ENCODE data around the gene ANTXR1. TPM values are rescaled to one million over a fixed set of nuclear protein-coding genes. Genes with fewer than 3 reads are reported as not detected.
A peak's percentile ranks its signal among the peaks of the same experiment; 100 is the strongest.

ANTXR1 gene
- total and polyA plus RNA-seq, 9 of the 15 experiments (the other 6 are each of a cell fraction or from before 2014, with no cell fraction given) = 0.07 to 1.00 (median 0.54) TPM

DNA sequence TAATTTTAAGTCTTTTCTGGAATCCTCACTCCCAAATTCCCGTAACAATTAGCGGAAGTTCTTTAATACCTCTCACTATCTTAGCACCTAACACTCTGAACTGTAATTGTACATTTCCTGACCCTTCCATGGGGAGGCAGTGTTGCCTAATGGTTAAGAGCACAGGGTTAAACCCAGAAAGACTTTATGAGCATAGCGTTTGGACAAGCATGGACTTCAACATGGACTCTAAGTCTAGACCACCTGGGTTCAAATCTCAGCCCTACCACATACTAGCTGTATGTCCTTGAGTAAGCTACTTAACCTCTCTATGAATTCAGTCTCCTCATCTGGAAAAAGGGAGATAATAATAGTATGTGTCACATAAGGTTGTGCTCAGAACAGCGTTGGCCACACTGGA, 13.0 kb downstream of the ANTXR1 start (continued):
- TF ChIP-seq JUND (IDR thresholded peaks at IDR 0.05; ENCODE audit: borderline replicate concordance, low read depth, low read length) = no peak
- TF ChIP-seq JUND (tag; IDR thresholded peaks at IDR 0.05; ENCODE audit: borderline replicate concordance, low read depth, low read length) = no peak
- no peak for TF ChIP-seq CBX1 (IDR thresholded peaks at IDR 0.05; ENCODE audit: low read depth)
- TF ChIP-seq, protein P1, sequence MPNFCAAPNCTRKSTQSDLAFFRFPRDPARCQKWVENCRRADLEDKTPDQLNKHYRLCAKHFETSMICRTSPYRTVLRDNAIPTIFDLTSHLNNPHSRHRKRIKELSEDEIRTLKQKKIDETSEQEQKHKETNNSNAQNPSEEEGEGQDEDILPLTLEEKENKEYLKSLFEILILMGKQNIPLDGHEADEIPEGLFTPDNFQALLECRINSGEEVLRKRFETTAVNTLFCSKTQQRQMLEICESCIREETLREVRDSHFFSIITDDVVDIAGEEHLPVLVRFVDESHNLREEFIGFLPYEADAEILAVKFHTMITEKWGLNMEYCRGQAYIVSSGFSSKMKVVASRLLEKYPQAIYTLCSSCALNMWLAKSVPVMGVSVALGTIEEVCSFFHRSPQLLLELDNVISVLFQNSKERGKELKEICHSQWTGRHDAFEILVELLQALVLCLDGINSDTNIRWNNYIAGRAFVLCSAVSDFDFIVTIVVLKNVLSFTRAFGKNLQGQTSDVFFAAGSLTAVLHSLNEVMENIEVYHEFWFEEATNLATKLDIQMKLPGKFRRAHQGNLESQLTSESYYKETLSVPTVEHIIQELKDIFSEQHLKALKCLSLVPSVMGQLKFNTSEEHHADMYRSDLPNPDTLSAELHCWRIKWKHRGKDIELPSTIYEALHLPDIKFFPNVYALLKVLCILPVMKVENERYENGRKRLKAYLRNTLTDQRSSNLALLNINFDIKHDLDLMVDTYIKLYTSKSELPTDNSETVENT (CRISPR knock-in tag; IDR thresholded peaks at IDR 0.05) = no peak
- TF ChIP-seq RBM17 (IDR thresholded peaks at IDR 0.05; ENCODE audit: borderline replicate concordance, low read depth, low read length) = no peak
- TF ChIP-seq, protein P2, sequence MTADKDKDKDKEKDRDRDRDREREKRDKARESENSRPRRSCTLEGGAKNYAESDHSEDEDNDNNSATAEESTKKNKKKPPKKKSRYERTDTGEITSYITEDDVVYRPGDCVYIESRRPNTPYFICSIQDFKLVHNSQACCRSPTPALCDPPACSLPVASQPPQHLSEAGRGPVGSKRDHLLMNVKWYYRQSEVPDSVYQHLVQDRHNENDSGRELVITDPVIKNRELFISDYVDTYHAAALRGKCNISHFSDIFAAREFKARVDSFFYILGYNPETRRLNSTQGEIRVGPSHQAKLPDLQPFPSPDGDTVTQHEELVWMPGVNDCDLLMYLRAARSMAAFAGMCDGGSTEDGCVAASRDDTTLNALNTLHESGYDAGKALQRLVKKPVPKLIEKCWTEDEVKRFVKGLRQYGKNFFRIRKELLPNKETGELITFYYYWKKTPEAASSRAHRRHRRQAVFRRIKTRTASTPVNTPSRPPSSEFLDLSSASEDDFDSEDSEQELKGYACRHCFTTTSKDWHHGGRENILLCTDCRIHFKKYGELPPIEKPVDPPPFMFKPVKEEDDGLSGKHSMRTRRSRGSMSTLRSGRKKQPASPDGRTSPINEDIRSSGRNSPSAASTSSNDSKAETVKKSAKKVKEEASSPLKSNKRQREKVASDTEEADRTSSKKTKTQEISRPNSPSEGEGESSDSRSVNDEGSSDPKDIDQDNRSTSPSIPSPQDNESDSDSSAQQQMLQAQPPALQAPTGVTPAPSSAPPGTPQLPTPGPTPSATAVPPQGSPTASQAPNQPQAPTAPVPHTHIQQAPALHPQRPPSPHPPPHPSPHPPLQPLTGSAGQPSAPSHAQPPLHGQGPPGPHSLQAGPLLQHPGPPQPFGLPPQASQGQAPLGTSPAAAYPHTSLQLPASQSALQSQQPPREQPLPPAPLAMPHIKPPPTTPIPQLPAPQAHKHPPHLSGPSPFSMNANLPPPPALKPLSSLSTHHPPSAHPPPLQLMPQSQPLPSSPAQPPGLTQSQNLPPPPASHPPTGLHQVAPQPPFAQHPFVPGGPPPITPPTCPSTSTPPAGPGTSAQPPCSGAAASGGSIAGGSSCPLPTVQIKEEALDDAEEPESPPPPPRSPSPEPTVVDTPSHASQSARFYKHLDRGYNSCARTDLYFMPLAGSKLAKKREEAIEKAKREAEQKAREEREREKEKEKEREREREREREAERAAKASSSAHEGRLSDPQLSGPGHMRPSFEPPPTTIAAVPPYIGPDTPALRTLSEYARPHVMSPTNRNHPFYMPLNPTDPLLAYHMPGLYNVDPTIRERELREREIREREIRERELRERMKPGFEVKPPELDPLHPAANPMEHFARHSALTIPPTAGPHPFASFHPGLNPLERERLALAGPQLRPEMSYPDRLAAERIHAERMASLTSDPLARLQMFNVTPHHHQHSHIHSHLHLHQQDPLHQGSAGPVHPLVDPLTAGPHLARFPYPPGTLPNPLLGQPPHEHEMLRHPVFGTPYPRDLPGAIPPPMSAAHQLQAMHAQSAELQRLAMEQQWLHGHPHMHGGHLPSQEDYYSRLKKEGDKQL (CRISPR knock-in tag; IDR thresholded peaks at IDR 0.05; ENCODE audit: borderline replicate concordance) = no peak
- no peak for TF ChIP-seq OTX1 (CRISPR knock-in tag; IDR thresholded peaks at IDR 0.05)
- TF ChIP-seq ADNP (tag; IDR thresholded peaks at IDR 0.05) = no peak
- TF ChIP-seq ZNF3 (CRISPR knock-in tag; IDR thresholded peaks at IDR 0.05) = no peak
- no peak for TF ChIP-seq KLF1 (tag; IDR thresholded peaks at IDR 0.05)
- peak; percentile 65; the same call in 1 of the 2 replicates for TF ChIP-seq SMC3 (conservative IDR thresholded peaks at IDR 0.05; ENCODE audit: insufficient read depth, low read depth, low read length)
- no peak for TF ChIP-seq NR1H2 (CRISPR knock-in tag; IDR thresholded peaks at IDR 0.05)
- TF ChIP-seq, protein P3, sequence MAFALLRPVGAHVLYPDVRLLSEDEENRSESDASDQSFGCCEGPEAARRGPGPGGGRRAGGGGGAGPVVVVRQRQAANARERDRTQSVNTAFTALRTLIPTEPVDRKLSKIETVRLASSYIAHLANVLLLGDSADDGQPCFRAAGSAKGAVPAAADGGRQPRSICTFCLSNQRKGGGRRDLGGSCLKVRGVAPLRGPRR (CRISPR knock-in tag; IDR thresholded peaks at IDR 0.05) = no peak
- TF ChIP-seq ZNF764 (CRISPR knock-in tag; IDR thresholded peaks at IDR 0.05; ENCODE audit: low read depth) = 0 out of 2 replicates have a peak, but pooled peaks have one; percentile 18
- TF ChIP-seq ZNF444 (CRISPR knock-in tag; IDR thresholded peaks at IDR 0.05) = no peak
- TF ChIP-seq, protein P4, sequence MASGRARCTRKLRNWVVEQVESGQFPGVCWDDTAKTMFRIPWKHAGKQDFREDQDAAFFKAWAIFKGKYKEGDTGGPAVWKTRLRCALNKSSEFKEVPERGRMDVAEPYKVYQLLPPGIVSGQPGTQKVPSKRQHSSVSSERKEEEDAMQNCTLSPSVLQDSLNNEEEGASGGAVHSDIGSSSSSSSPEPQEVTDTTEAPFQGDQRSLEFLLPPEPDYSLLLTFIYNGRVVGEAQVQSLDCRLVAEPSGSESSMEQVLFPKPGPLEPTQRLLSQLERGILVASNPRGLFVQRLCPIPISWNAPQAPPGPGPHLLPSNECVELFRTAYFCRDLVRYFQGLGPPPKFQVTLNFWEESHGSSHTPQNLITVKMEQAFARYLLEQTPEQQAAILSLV (tag; IDR thresholded peaks at IDR 0.05) = no peak
- TF ChIP-seq STAG1 (CRISPR knock-in tag; IDR thresholded peaks at IDR 0.05; ENCODE audit: borderline replicate concordance) = peak; percentile 56; the same call in 1 of the 2 replicates
- TF ChIP-seq FOXA3 (CRISPR knock-in tag; conservative IDR thresholded peaks at IDR 0.05 in 1 of 2, IDR thresholded peaks at IDR 0.05 in 1 of 2) = no peak
- TF ChIP-seq FOXA1 (IDR thresholded peaks at IDR 0.05; ENCODE audit: borderline replicate concordance) = no peak
- no peak for TF ChIP-seq NCOA4 (IDR thresholded peaks at IDR 0.05; ENCODE audit: partially characterized antibody)
